Cerebellar nuclear complex (tissue), 1 donor: Measurements from ENCODE around the gene CASP8AP2.
"Not testable (repeated sequence)": the region's sequence is repeated elsewhere in the genome, so short reads cannot be mapped to it uniquely, and the experiment has no call there.

ENCODE experiments used
- DNase-seq, 2 experiments: peaks; one replicate each; lab custom pipeline; 2025; lab: John Stamatoyannopoulos, UW

CASP8AP2 gene

GRCh38 chr6:89826029-89826528, 3.6 kb upstream of the CASP8AP2 start:
- no peak for DNase-seq

DNA sequence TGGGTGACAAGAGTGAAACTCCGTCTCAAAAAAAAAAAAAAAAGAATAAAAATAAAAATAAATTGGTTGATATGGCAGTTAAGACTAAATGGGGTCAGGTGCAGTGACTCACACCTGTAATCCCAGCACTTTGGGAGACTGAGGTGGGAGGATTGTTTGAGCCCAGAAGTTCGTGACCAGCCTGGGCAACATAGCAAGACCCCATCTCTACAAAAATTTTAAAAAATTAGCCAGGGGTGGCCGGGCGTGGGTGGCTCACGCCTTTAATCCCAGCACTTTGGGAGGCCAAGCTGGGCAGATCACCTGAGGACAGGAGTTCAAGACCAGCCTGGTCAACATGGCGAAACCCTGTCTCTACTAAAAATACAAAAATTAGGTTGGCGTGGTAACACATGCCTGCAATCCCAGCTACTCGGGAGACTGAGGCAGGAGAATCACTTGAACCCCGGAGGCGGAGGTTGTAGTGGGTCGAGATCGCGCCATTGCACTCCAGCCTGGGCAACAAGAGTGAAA, 1.1 kb upstream of the CASP8AP2 start:
- DNase-seq: not testable (repeated sequence)

- no peak for DNase-seq
Observed at GRCh38 chr6:89828988-89829471, 650 bp upstream of the CASP8AP2 start.

GRCh38 chr6:89830170-89830809, 610 bp downstream of the CASP8AP2 start:
- no peak for DNase-seq

DNA sequence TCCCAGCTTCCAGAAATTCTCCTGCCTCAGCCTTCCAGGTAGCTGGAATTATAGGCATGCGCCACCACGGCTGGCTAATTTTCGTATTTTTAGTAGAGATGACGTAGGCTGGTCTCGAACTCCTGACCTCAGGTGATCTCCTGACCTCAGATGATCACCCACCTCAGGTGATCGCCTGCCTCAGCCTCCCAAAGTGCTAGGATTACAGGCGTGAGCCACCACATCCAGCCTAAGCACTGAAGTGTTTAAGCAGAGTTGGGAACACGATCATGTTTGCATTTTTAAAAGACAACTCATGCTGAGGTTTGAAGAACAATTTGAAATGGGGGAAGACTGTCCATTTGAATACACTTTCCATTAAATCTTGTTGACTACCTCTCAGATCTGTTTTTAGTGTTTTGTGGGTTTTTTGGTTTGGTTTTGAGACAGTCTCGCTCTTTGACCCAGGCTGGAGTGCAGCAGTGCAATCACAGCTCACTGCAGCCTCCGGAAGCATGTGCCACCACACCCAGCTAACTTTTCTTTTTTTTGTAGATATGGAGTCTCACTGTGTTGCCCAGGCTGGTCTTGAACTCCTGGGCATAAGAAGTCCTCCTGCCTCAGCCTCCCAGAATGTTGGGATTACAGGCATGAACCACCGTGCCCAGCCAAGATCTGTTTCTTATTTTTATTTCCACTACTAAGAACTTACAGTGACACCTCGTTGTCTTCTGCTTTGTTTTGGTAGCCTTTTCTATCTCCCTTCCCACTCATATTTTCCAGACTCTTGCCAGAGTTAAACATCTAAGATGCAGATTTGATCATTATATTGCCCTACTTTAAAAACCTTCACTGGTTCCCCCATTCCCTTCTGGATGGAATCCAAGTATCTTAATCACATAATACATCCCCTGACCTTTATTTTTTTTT, 5.5 kb downstream of the CASP8AP2 start:
- no peak for DNase-seq

GRCh38 chr6:89836639-89837222, 7.1 kb downstream of the CASP8AP2 start:
- DNase-seq: no peak

GRCh38 chr6:89840538-89840937, 10.9 kb downstream of the CASP8AP2 start:
- no peak for DNase-seq

GRCh38 chr6:89842228-89842627, 12.5 kb downstream of the CASP8AP2 start:
- DNase-seq: no peak

GRCh38 chr6:89843070-89843469, 13.4 kb downstream of the CASP8AP2 start:
- no peak for DNase-seq

DNA sequence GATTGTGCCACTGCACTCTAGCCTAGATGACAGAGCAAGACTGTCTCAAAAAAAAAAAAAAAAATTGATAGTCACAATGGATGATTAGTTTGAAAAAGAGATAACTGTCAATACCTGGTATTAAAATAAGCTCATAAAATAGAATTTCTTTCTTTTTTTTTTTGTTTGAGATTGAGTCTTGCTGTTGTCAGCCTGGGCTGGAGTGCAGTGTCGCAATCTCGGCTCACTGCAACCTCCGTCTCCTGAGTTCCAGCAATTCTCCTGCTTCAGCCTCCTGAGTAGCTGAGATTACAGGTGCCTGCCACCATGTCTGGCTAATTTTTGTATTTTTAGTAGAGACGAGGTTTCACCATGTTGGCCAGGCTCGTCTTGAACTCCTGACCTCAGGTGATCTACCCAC, 17.8 kb downstream of the CASP8AP2 start:
- not testable (repeated sequence) for DNase-seq

GRCh38 chr6:89853068-89853467, 23.4 kb downstream of the CASP8AP2 start:
- DNase-seq: no peak

GRCh38 chr6:89858041-89858440, 28.4 kb downstream of the CASP8AP2 start:
- no peak for DNase-seq

GRCh38 chr6:89859744-89860143, 30.1 kb downstream of the CASP8AP2 start:
- DNase-seq: no peak

GRCh38 chr6:89862273-89862672, 32.6 kb downstream of the CASP8AP2 start:
- no peak for DNase-seq

DNA sequence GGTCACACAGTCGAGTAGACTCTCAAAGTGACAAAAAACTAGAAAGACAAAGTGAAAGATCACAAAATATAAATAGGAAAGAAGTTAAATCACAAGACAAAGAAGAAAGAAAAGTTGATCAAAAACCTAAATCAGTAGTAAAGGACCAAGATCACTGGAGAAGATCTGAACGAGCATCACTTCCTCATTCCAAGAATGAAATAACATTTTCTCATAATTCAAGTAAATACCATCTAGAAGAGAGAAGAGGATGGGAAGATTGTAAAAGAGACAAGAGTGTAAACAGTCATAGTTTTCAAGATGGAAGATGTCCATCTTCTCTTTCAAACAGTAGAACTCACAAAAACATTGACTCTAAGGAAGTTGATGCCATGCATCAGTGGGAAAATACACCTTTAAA, 33.0 kb downstream of the CASP8AP2 start:
- DNase-seq: no peak

DNA sequence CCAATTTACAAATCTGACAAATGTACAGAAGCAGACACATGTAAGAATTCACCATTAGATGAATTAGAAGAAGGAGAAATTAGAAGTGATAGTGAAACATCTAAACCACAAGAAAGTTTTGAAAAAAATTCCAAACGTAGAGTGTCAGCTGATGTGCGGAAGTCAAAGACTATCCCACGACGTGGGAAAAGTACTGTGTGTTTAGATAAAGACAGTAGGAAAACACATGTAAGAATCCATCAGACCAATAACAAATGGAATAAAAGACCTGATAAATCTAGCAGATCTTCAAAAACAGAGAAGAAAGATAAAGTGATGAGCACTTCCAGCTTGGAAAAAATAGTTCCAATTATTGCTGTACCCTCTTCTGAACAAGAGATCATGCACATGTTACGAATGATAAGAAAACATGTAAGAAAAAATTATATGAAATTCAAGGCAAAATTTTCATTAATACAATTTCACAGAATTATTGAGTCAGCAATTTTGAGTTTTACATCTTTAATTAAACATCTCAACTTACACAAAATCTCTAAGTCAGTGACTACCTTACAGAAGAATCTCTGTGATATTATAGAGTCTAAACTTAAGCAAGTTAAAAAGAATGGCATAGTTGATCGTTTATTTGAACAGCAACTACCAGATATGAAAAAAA, 36.5 kb downstream of the CASP8AP2 start:
- DNase-seq: no peak

DNA sequence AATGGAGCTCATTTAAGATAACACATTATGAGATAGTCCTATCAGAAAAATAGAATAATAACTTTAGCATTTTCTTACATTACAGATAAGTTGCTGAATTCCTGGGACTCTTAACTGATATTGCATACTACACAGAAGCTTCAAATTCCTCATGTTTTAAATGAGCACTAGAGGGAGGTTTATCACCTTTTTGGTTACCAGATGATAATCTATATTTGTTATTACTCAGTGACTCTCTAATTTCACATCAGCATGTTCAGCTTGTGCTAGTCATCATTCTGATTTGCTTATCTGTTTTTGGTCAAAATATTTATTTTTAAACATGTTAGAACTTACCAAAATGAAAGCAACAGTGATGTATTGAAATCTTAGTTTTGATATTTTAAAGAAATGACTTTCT, 44.0 kb downstream of the CASP8AP2 start:
- no peak for DNase-seq

DNA sequence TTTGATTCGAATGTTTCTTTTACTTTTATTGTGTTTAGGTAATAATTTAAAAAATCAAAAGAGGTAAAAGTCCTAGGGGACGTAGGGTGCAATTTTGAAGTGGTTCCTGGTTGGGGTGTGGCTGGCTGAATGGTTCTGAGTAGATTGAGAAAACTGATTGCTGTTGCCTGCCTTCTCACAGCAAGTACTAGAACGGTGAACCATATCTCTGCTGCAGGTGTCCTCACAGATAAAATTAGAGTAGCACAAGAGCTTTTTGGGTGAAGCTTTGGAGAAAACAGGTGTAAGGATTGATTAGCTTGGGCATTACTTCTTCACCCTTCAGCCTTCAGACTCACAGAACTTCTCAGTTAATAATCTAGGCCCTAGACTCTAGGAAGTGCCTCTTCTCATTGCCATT, 44.8 kb downstream of the CASP8AP2 start:
- no peak for DNase-seq

DNA sequence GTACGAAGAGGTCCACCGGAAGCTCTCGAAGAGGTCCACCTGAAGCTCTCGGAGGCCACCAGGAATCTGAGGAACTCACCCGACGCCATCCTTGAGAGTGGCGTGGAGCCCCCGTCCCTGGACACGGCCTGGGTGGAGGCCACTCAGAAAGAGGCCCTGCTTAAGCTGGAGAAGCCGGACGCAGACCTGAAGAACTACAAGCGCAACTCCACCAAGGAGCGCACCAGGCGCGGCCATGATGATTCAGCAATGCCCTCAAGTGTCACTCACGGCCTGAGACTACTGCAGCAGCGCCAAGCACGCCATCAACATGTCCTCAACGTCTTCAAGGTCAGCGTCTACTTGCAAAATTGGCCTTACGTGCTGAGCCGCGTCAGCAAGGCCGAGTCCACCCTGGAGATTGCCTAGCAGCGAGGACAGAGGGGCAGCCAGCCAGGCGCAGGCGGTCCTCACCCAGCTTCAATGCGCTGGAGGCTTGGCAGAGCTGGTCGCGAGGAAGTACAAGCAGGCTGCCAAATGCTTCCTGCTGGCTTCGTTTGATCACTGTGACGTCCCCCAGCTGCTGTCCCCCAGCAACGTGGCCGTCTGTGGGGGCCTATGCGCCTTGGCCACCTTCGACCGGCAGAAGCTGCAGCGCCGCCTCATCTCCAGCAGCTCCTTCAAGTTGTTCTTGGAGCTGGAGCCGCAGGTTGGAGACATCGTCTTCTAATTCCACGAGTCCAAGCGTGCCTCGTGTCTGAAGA, 56.9 kb downstream of the CASP8AP2 start:
- no peak for DNase-seq

- no peak for DNase-seq
Observed at GRCh38 chr6:89887452-89888137, 57.9 kb downstream of the CASP8AP2 start.

- no peak for DNase-seq
Observed at GRCh38 chr6:89888138-89888514, 58.4 kb downstream of the CASP8AP2 start.
